ENCODE data around the gene FH. TPM values are rescaled to one million over a fixed set of nuclear protein-coding genes. Genes with fewer than 3 reads are reported as not detected.

The FH gene
- total and polyA plus RNA-seq, 5 donors from 2014 or later, result 19.9 to 46.2 (median 37.3) TPM

- Mint-ChIP-seq H3K36me3 (no peaks in the 10 kb centered on the region), H3K27ac (no peak overlapping the region), H3K9me3 (peaks cover 0 to 5% (median 0%) of the 10 kb centered on the region in 7 donors), H3K27me3 (no peaks in the 10 kb centered on the region), H3K4me3 (no peak overlapping the region), H3K4me1 (no peaks in the 10 kb centered on the region)
- no peak overlapping the region for H3K27ac ChIP-seq (ENCODE audit: insufficient read depth, low read length, poor library complexity, severe bottlenecking)
- no peaks in the 10 kb centered on the region for H3K9me3 ChIP-seq (ENCODE audit: control insufficient read depth in 2 of 2, low read length in 2 of 2)
- no peak for ATAC-seq (ENCODE audit: low read depth in 2 of 2)
- H3K27me3 ChIP-seq (ENCODE audit: control insufficient read depth, insufficient read depth, low read length), result no peaks in the 10 kb centered on the region
- no peaks in the 10 kb centered on the region for H3K36me3 ChIP-seq (ENCODE audit: control insufficient read depth, insufficient read depth, low read length)
- no peak for DNase-seq
- no peak overlapping the region for H3K4me3 ChIP-seq (ENCODE audit: low read depth, low read length)
- H3K4me1 ChIP-seq (ENCODE audit: control insufficient read depth, insufficient read depth, low read length, poor library complexity, severe bottlenecking), result no peaks in the 10 kb centered on the region
Observed at GRCh38 chr1:241465673-241466072, 53.9 kb downstream of the FH start.

- DNase-seq (no peak), ATAC-seq (ENCODE audit: low read depth in 2 of 2) (no peak)
- H3K27ac ChIP-seq (ENCODE audit: insufficient read depth, low read length, poor library complexity, severe bottlenecking), result no peak overlapping the region
- Mint-ChIP-seq H3K27me3 (no peaks in the 10 kb centered on the region), H3K27ac (no peak overlapping the region), H3K9me3 (peaks cover 0 to 5% (median 0%) of the 10 kb centered on the region in 7 donors), H3K4me1 (no peaks in the 10 kb centered on the region), H3K4me3 (no peak overlapping the region), H3K36me3 (no peaks in the 10 kb centered on the region)
- H3K4me3 ChIP-seq (ENCODE audit: low read depth, low read length), result no peak overlapping the region
- no peaks in the 10 kb centered on the region for H3K9me3 ChIP-seq (ENCODE audit: control insufficient read depth in 2 of 2, low read length in 2 of 2)
- no peaks in the 10 kb centered on the region for H3K4me1 ChIP-seq (ENCODE audit: control insufficient read depth, insufficient read depth, low read length, poor library complexity, severe bottlenecking)
- H3K36me3 ChIP-seq (ENCODE audit: control insufficient read depth, insufficient read depth, low read length), result no peaks in the 10 kb centered on the region
- H3K27me3 ChIP-seq (ENCODE audit: control insufficient read depth, insufficient read depth, low read length), result no peaks in the 10 kb centered on the region
Observed at GRCh38 chr1:241464985-241465384, 54.6 kb downstream of the FH start.

GRCh38 chr1:241462391-241462790 lies 57.2 kb downstream of the FH start:
- H3K4me1 Mint-ChIP-seq, result no peaks in the 10 kb centered on the region
- H3K27ac ChIP-seq (ENCODE audit: insufficient read depth, low read length, poor library complexity, severe bottlenecking), result no peak overlapping the region
- no peak for ATAC-seq (ENCODE audit: low read depth in 2 of 2)

GRCh38 chr1:241460098-241460873 lies 59.3 kb downstream of the FH start:
- no peaks in the 10 kb centered on the region for H3K9me3 ChIP-seq (ENCODE audit: control insufficient read depth in 2 of 2, low read length in 2 of 2)
- no peak overlapping the region for H3K27ac Mint-ChIP-seq
- no peaks in the 10 kb centered on the region for H3K4me1 Mint-ChIP-seq
- no peaks in the 10 kb centered on the region for H3K4me1 ChIP-seq (ENCODE audit: control insufficient read depth, insufficient read depth, low read length, poor library complexity, severe bottlenecking)
- H3K27me3 Mint-ChIP-seq, result no peaks in the 10 kb centered on the region
- H3K9me3 Mint-ChIP-seq, result peaks cover 0 to 3% (median 0%) of the 10 kb centered on the region in 7 donors
- no peaks in the 10 kb centered on the region for H3K27me3 ChIP-seq (ENCODE audit: control insufficient read depth, insufficient read depth, low read length)
- H3K4me3 Mint-ChIP-seq, result no peak overlapping the region
- ATAC-seq (ENCODE audit: low read depth in 2 of 2) (no peak), DNase-seq (no peak)
- H3K4me3 ChIP-seq (ENCODE audit: low read depth, low read length), result no peak overlapping the region
- H3K36me3 ChIP-seq (ENCODE audit: control insufficient read depth, insufficient read depth, low read length), result no peaks in the 10 kb centered on the region
- H3K27ac ChIP-seq (ENCODE audit: insufficient read depth, low read length, poor library complexity, severe bottlenecking), result no peak overlapping the region
- H3K36me3 Mint-ChIP-seq, result no peaks in the 10 kb centered on the region

More at GRCh38 chr1:241462391-241462790, 57.2 kb downstream of the FH start:
- DNase-seq, result no peak
- Histone ChIP-seq H3K4me3 (ENCODE audit: low read depth, low read length) (no peak overlapping the region), H3K9me3 (ENCODE audit: control insufficient read depth in 2 of 2, low read length in 2 of 2) (no peaks in the 10 kb centered on the region), H3K36me3 (ENCODE audit: control insufficient read depth, insufficient read depth, low read length) (no peaks in the 10 kb centered on the region), H3K4me1 (ENCODE audit: control insufficient read depth, insufficient read depth, low read length, poor library complexity, severe bottlenecking) (no peaks in the 10 kb centered on the region), H3K27me3 (ENCODE audit: control insufficient read depth, insufficient read depth, low read length) (no peaks in the 10 kb centered on the region)
- H3K27ac Mint-ChIP-seq, result no peak overlapping the region
- H3K36me3 Mint-ChIP-seq, result no peaks in the 10 kb centered on the region
- H3K9me3 Mint-ChIP-seq, result peaks cover 0 to 3% (median 0%) of the 10 kb centered on the region in 7 donors
- H3K27me3 Mint-ChIP-seq, result no peaks in the 10 kb centered on the region
- H3K4me3 Mint-ChIP-seq, result no peak overlapping the region

- H3K4me1 ChIP-seq (ENCODE audit: control insufficient read depth, insufficient read depth, low read length, poor library complexity, severe bottlenecking), result no peaks in the 10 kb centered on the region
- H3K27me3 ChIP-seq (ENCODE audit: control insufficient read depth, insufficient read depth, low read length), result no peaks in the 10 kb centered on the region
- Mint-ChIP-seq H3K36me3 (no peaks in the 10 kb centered on the region), H3K4me1 (no peaks in the 10 kb centered on the region), H3K9me3 (peaks cover 0 to 2% (median 0%) of the 10 kb centered on the region in 7 donors), H3K27me3 (no peaks in the 10 kb centered on the region), H3K4me3 (no peak overlapping the region), H3K27ac (no peak overlapping the region)
- no peak overlapping the region for H3K4me3 ChIP-seq (ENCODE audit: low read depth, low read length)
- no peak overlapping the region for H3K27ac ChIP-seq (ENCODE audit: insufficient read depth, low read length, poor library complexity, severe bottlenecking)
- ATAC-seq (ENCODE audit: low read depth in 2 of 2), result no peak
- no peak for DNase-seq
- H3K36me3 ChIP-seq (ENCODE audit: control insufficient read depth, insufficient read depth, low read length), result no peaks in the 10 kb centered on the region
- no peaks in the 10 kb centered on the region for H3K9me3 ChIP-seq (ENCODE audit: control insufficient read depth in 2 of 2, low read length in 2 of 2)
Observed at GRCh38 chr1:241459186-241459802, 60.3 kb downstream of the FH start.

GRCh38 chr1:241457421-241457820 lies 62.1 kb downstream of the FH start:
- Mint-ChIP-seq H3K4me3 (no peak overlapping the region), H3K4me1 (no peaks in the 10 kb centered on the region), H3K27me3 (no peaks in the 10 kb centered on the region), H3K36me3 (no peaks in the 10 kb centered on the region), H3K9me3 (peaks cover 0 to 2% (median 0%) of the 10 kb centered on the region in 7 donors), H3K27ac (no peak overlapping the region)
- H3K27me3 ChIP-seq (ENCODE audit: control insufficient read depth, insufficient read depth, low read length), result no peaks in the 10 kb centered on the region
- no peak overlapping the region for H3K27ac ChIP-seq (ENCODE audit: insufficient read depth, low read length, poor library complexity, severe bottlenecking)
- no peak overlapping the region for H3K4me3 ChIP-seq (ENCODE audit: low read depth, low read length)
- ATAC-seq (ENCODE audit: low read depth in 2 of 2), result no peak
- no peaks in the 10 kb centered on the region for H3K36me3 ChIP-seq (ENCODE audit: control insufficient read depth, insufficient read depth, low read length)
- DNase-seq, result no peak
- H3K9me3 ChIP-seq (ENCODE audit: control insufficient read depth in 2 of 2, low read length in 2 of 2), result no peaks in the 10 kb centered on the region
- H3K4me1 ChIP-seq (ENCODE audit: control insufficient read depth, insufficient read depth, low read length, poor library complexity, severe bottlenecking), result no peaks in the 10 kb centered on the region

GRCh38 chr1:241456743-241457142 lies 62.8 kb downstream of the FH start:
- Mint-ChIP-seq H3K27me3 (no peaks in the 10 kb centered on the region), H3K4me3 (no peak overlapping the region), H3K4me1 (no peaks in the 10 kb centered on the region), H3K36me3 (no peaks in the 10 kb centered on the region), H3K9me3 (peaks cover 0 to 2% (median 0%) of the 10 kb centered on the region in 7 donors), H3K27ac (no peak overlapping the region)
- Histone ChIP-seq H3K36me3 (ENCODE audit: control insufficient read depth, insufficient read depth, low read length) (no peaks in the 10 kb centered on the region), H3K9me3 (ENCODE audit: control insufficient read depth in 2 of 2, low read length in 2 of 2) (no peaks in the 10 kb centered on the region), H3K27ac (ENCODE audit: insufficient read depth, low read length, poor library complexity, severe bottlenecking) (no peak overlapping the region), H3K27me3 (ENCODE audit: control insufficient read depth, insufficient read depth, low read length) (no peaks in the 10 kb centered on the region), H3K4me1 (ENCODE audit: control insufficient read depth, insufficient read depth, low read length, poor library complexity, severe bottlenecking) (no peaks in the 10 kb centered on the region), H3K4me3 (ENCODE audit: low read depth, low read length) (no peak overlapping the region)
- no peak for ATAC-seq (ENCODE audit: low read depth in 2 of 2)
- DNase-seq, result no peak

GRCh38 chr1:241453732-241454131 lies 65.8 kb downstream of the FH start:
- H3K4me1 Mint-ChIP-seq, result no peaks in the 10 kb centered on the region
- H3K36me3 Mint-ChIP-seq, result no peaks in the 10 kb centered on the region
- Histone ChIP-seq H3K27ac (ENCODE audit: insufficient read depth, low read length, poor library complexity, severe bottlenecking) (no peak overlapping the region), H3K36me3 (ENCODE audit: control insufficient read depth, insufficient read depth, low read length) (no peaks in the 10 kb centered on the region), H3K4me3 (ENCODE audit: low read depth, low read length) (no peak overlapping the region), H3K9me3 (ENCODE audit: control insufficient read depth in 2 of 2, low read length in 2 of 2) (no peaks in the 10 kb centered on the region), H3K4me1 (ENCODE audit: control insufficient read depth, insufficient read depth, low read length, poor library complexity, severe bottlenecking) (no peaks in the 10 kb centered on the region), H3K27me3 (ENCODE audit: control insufficient read depth, insufficient read depth, low read length) (no peaks in the 10 kb centered on the region)
- DNase-seq (no peak), ATAC-seq (ENCODE audit: low read depth in 2 of 2) (no peak)
- H3K4me3 Mint-ChIP-seq, result no peak overlapping the region
- H3K9me3 Mint-ChIP-seq, result peaks cover 0 to 6% (median 0%) of the 10 kb centered on the region in 7 donors
- H3K27ac Mint-ChIP-seq, result no peak overlapping the region
- peaks cover 4% of the 10 kb centered on the region for H3K27me3 Mint-ChIP-seq
